SH-SY5Y (cell line): ENCODE measurements around the gene SF3B6.

Experiments
- GATA2 ChIP-seq: IDR thresholded peaks from 2 replicates; pipeline ENCODE4 v1.6.1; 2011; ENCODE audit warnings: mild to moderate bottlenecking, low read depth, low read length
- GATA3 ChIP-seq: IDR thresholded peaks from 2 replicates; pipeline ENCODE4 v1.6.1; 2011; ENCODE audit warnings: low read depth, mild to moderate bottlenecking, low read length, moderate library complexity

- TF ChIP-seq GATA2 (no peak), GATA3 (no peak)
These were observed 21.6 kb downstream of the SF3B6 start for GRCh38 chr2:24054366-24055010.
